HCT116 (cell line): ENCODE measurements around the gene RGL3.

ENCODE experiments used
- CBX3 ChIP-seq: IDR thresholded peaks from 2 replicates; pipeline ENCODE4 v1.6.1; 2012; ENCODE audit warnings: low read depth
- CEBPB ChIP-seq: IDR thresholded peaks from 2 replicates; pipeline ENCODE4 v1.6.1; 2012; ENCODE audit warnings: low read depth
- CTCF ChIP-seq, 3 experiments: fragments of 200-600 bp in 1 of 3; sonication (generic) in 1 of 3; IDR thresholded peaks in 2 of 3; conservative IDR thresholded peaks in 1 of 3; 2 replicates each; pipeline ENCODE4 v1.5.1; 2012 to 2017; ENCODE audit warnings: low read depth in 2 of 3, low read length in 2 of 3, antibody characterized with exemption in 1 of 3, borderline replicate concordance in 1 of 3, control low read depth in 1 of 3, mild to moderate bottlenecking in 1 of 3, mixed read lengths in 1 of 3, mixed run types in 1 of 3, moderate library complexity in 1 of 3; ENCODE audit not compliant: insufficient read depth in 1 of 3
- EGR1 ChIP-seq: IDR thresholded peaks from 2 replicates; pipeline ENCODE4 v1.6.1; 2012; ENCODE audit warnings: low read depth
- POLR2A ChIP-seq: IDR thresholded peaks from 2 replicates; pipeline ENCODE4 v1.7.0; 2011; ENCODE audit warnings: borderline replicate concordance; ENCODE audit not compliant: insufficient read depth, insufficient read length; ENCODE audit errors: extremely low read depth
- POLR2AphosphoS5 ChIP-seq: IDR thresholded peaks from 2 replicates; pipeline ENCODE4 v1.6.1; 2011; ENCODE audit warnings: mild to moderate bottlenecking, low read depth, low read length, moderate library complexity
- REST ChIP-seq: IDR thresholded peaks from 2 replicates; pipeline ENCODE4 v1.6.1; 2012; ENCODE audit warnings: low read depth
- SIN3A ChIP-seq: IDR thresholded peaks from 2 replicates; pipeline ENCODE4 v1.6.1; 2012; ENCODE audit warnings: low read depth
- YY1 ChIP-seq: IDR thresholded peaks from 2 replicates; pipeline ENCODE4 v1.6.1; 2011; ENCODE audit warnings: low read length, low read depth, moderate library complexity, mild to moderate bottlenecking; ENCODE audit not compliant: insufficient replicate concordance; ENCODE audit errors: extremely low read depth
- ZNF274 ChIP-seq: fragments of 200-500 bp; sonication (Bioruptor generic); IDR thresholded peaks from 2 replicates; pipeline ENCODE4 v1.6.1; 2014; ENCODE audit warnings: mild to moderate bottlenecking, low read depth, low read length, inconsistent platforms

GRCh38 chr19:11378319-11379189 lies 40.6 kb downstream of the RGL3 start:
- TF ChIP-seq CTCF (IDR thresholded peaks at IDR 0.05 in 2 of 3, conservative IDR thresholded peaks at IDR 0.05 in 1 of 3; ENCODE audit: borderline replicate concordance in 1 of 3, insufficient read depth in 1 of 3, low read depth in 2 of 3, low read length in 2 of 3) (peak in 2 of 3 experiments; percentile 68 to 75; a peak in 4 of 6 replicates), CEBPB (no peak), ZNF274 (no peak), EGR1 (no peak), YY1 (peak; percentile 35), POLR2AphosphoS5 (no peak), SIN3A (no peak), POLR2A (no peak), CBX3 (no peak), REST (no peak)
